ENCODE measurements around the gene CLPTM1L. TPM values are rescaled to one million over a fixed set of nuclear protein-coding genes. Genes with fewer than 3 reads are reported as not detected.
"Not testable (repeated sequence)": the region's sequence is repeated elsewhere in the genome, so short reads cannot be mapped to it uniquely, and the experiment has no call there.

Gene CLPTM1L
- total RNA-seq, 2 experiments from 2014 or later = 112 TPM

DNA sequence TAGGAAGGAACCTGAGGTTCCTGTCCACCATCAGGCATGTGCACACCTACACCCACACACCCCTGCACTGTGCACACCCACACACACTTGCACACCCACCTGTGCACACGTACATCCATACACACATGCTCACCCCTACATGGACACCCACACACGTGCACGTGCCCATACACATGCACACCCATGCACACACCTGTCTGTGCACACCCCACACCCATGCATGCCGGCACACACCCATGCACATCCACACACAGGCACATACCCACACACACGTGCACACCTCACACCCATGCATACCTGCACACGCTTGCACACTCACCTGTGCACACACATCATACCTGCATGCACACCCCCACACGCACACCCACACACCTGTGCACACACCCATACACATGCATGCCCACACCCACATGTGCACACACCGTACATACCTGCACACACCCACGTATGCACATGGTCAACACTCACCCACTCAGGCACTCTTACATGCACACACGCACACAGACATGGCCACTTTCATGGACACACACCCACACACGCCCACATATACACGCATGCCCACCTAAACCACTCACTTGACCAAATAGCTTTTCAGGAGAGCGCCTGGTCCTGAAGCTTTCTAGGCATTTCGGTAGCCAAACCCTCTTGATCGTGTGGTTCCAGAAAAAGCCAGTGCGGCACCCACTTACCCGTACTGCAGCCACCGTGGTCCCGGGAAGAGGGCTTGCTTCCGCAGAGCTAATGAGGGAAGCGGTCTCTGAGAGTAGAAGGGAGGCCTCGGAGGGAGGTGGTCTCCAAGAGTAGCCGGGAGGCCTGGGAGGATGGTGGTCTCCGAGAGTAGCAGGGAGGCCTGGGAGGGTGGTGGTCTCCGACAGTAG, 36.7 kb upstream of the CLPTM1L start:
- CTCF ChIA-PET = interaction anchor here (0.5 to 2.6 kb wide), 7 partner anchors 10 to 268 kb away, joined by 3 to 15 read pairs (median 4); no protein-coding TSS in a partner anchor
- POLR2A ChIA-PET = no interaction called here

DNA sequence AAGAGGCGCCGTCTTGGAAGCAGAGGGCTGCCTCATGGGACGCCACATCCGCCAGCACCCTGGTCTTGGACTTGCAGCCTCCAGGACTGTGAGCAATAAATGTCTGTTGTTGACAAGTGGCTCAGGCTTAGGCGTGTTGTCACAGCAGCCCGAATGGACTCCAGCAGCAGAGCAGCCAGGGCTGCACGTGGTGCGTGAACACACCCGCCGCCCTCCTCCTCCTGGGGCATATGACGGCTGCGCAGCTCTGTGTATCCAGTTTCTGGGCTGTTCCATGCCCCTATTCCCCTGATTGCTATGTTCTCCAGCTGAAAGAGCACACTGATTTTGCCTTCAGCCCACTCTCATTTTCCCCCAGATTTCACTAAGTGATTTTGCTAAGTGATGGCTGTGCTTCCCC, 36.0 kb upstream of the CLPTM1L start:
- ChIA-PET CTCF (interaction anchor here (1.0 to 2.6 kb wide), 10 partner anchors 9 to 264 kb away, joined by 3 to 15 read pairs (median 4); no protein-coding TSS in a partner anchor), POLR2A (no interaction called here)

DNA sequence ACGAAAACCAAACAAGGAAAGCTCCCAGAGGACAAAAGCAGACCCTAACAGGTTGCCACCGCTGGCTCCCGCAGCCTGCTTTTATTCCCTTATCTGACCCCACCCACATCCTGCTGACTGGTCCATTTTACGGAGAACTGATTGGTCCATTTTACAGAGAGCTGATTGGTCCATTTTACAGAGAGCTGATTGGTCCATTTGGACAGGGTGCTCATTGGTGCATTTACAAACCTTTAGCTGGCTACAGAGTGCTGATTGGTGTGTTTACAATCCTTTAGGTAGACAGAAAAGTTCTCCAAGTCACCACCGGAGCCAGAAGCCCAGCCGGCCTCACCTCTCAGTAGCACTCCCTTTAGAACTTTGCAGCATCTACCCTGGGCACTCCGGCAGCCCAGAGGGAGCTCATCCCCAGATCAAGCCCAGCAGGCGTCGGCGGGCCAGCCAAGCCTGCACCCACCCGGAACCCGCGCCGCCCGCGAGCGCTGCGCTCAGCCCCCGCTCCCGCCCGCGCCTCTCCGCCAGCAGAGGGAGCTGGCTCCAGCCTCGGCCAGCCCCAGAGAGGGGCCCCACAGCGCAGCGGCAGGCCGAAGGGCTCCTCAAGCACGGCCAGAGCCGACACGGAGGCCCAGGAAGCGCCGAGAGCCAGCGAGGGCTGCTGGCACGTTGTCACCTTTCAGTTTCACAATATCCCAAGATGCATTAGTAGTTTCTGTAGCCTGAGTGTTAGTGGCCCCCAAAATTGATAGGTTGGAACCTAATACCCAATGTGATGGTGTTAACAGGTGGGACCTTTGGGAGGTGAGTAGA, 35.3 kb upstream of the CLPTM1L start:
- POLR2A ChIA-PET = no interaction called here

DNA sequence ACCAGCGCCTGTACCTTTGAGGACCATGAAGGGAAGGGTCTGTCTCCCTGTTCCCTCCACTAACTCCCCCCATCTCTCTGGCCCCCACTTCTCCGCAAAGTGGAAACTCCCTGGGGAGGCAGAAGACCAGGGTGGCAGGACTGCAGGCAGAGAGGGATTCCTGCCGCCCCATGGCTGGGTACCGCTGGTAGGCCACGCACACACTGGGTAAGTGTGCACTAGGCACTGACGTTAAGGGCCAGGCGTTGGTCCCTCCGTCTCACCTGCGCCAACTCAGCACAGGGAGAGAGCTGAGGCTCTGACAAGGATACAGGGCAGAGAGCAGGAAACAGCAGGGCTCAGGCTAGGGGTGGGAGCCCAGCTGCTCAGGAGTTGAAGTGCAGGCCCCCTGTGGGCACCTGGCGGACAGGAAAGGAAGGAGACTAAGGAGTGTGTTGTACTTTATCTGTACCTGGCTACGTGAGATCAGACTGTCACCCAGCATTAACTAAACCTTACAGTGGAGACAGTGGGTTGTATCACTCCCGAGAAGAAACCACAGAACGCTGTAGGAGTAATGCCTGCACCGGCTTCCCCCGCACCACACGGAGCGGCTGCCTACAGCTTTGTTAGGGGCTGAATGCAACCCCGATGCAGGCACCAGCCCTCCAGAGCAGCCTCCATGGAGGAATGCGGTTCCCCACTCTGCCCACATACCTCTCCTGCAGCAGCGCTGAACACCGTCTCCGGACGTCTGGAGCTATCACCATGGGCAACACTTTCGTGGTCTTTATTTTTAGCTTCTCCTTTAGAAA, 34.2 kb upstream of the CLPTM1L start:
- ChIA-PET CTCF (interaction anchor here (0.7 to 2.6 kb wide), 5 partner anchors 69 to 266 kb away, joined by 3 to 15 read pairs (median 3); no protein-coding TSS in a partner anchor), POLR2A (no interaction called here)

More for the DNA sequence above, 35.3 kb upstream of the CLPTM1L start:
- CTCF ChIA-PET = interaction anchor here (0.7 to 2.6 kb wide), 14 partner anchors 8 to 472 kb away, joined by 3 to 15 read pairs (median 3); no protein-coding TSS in a partner anchor

DNA sequence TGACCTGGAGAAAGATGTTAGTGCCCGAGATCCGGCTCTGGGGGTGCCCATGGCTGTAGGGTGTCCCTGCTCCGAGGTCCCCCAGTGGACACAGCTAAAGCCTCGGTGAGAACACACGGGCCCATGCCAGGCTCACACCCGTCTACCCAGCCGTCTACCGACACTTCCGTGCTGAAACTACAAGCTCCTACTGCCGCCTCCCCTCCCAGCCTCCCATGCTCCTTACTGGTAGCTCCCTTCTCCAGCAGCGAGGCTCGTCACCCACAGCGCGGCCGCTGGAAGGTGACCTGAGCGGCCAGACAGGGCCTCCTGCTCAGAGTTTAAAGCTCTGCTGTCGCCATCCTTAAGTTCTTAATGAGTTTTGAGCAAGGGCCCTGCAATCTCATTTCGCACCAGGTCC, 33.2 kb upstream of the CLPTM1L start:
- ChIA-PET POLR2A (no interaction called here), CTCF (interaction anchor here (0.7 kb wide), 1 partner anchor 92 kb away, joined by 3 read pairs; no protein-coding TSS in a partner anchor)

DNA sequence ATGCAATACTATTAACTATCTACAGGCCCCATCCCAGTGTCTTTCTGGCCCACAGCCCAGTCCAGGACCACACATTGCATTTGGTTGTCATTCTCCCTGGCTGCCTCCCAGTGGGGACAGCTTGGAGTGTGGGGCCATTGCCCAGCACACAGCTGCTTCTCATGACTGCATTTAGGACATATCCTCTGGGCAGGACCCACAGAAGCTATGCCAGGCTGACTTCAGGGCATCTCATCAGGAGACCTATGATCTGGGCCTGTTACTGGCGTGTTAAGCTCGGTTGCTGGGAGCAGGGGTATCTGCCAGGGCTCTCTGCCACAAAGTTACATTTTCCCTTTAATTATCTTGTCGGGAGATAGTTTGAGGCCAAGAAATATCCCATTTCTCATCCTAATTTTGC, 32.1 kb upstream of the CLPTM1L start:
- ChIA-PET POLR2A (no interaction called here), CTCF (no interaction called here)

DNA sequence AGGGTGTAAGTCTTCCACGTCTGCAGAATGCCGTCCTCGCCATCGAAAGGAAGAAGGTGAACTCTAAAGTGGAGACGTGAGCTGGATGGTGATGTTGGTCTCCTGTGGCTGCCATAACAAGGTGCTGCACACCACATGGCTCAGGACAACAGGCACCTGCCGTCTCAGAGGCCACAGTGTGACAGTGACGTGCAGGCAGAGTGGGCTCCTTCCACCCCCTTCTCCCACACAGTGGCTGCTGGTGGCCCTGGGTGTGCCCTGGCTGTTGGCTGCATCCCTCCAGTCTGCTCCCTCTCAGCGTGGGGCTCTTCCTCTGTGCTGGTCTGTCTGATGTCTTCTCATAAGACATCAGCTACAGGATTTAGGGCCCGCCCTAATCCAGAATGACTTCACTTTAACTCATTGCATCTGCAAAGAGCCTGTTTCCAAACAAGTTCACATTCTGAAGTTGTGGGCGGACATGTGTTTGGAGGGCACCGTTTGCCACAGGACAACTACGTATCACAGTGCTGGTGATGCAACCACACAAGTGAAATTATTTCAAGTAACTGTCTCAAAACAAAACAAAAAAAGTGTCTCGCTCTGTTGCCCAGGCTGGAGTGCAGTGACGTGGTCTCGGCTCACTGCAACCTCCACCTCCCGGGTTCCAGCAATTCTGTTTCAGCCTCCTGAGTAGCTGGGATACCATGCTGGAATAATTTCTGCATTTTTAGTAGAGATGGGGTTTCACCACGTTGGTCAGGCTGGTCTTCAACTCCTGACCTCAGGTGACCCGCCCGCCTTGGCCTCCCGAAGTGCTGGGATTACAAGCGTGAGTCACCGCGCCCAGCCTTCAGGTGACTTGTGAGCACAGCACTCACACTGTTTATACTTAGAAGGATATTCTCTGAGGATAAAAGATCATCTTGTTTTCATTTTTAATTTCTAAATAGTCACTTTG, 31.2 kb upstream of the CLPTM1L start:
- CTCF ChIA-PET = no interaction called here
- POLR2A ChIA-PET = no interaction called here

DNA sequence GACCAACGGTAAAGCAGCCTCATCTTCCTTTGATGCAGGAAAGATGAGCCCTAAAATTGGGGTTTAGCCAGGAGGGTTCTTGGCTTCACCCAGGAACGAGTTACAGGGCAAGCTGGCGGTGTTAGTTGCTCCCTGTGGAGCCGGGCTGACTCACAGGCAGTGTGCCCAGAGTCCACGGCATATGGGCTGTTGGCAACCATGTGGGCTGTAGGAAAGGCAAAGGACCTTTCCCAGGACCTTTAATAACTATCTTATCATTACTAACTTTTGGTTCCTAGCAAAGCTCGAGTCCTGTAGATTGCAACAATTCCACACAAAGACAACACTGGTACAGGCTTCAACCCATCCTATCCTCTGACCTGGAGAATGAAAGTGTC, 29.8 kb upstream of the CLPTM1L start:
- POLR2A ChIA-PET = no interaction called here
- CTCF ChIA-PET = no interaction called here

DNA sequence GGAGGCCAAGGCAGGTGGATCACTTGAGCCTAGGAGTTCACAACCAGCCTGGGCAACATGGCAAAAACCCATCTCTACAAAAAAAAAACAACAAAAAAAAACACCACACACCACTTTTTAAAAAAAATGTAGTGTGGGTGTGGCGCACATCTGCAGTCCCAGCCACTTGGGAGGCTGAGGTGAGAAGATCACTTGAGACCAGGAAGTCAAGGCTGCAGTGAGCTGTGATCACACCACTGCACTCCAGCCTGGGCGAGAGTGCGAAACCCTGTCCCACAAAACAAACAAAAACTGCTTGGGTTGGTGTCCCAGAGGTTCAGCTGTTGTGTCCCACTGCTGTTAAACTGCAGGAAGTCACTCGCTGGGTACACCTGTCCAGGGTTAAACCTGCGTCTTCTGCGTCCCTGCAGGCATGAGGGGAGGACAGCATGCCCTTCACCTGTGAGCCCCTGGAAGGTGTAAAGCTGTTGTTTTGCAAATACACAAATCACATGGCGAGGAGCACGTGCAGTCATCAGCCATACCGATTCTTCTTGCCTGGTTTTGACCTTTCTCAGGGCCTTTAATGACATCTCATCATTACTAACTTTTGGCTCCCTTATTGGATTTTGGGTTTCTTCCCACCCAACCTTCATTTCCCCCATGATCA, 29.3 kb upstream of the CLPTM1L start:
- POLR2A ChIA-PET = no interaction called here
- CTCF ChIA-PET = interaction anchor here (0.7 kb wide), 1 partner anchor 220 kb away, joined by 3 read pairs; no protein-coding TSS in a partner anchor

DNA sequence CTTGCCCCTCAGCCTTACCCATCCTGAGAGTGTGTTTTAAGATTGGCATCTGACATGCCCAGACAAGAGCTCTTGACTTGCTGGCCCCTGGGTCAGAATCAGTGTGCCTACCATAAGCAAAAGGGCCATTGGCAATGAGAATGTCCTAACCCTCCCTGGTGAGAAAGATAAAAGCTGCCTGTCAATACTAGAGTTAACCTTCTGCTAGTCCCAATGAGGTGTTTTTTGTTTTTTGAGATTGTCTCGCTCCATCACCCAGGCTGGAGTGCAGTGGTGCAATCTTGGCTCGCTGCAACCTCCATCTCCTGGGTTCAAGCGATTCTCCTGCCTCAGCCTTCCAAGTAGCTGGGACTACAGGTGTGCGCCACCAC, 27.1 kb upstream of the CLPTM1L start:
- POLR2A ChIA-PET = not testable (repeated sequence)
- CTCF ChIA-PET = interaction anchor here (1.0 kb wide), 1 partner anchor 9 kb away, joined by 3 read pairs; no protein-coding TSS in a partner anchor

DNA sequence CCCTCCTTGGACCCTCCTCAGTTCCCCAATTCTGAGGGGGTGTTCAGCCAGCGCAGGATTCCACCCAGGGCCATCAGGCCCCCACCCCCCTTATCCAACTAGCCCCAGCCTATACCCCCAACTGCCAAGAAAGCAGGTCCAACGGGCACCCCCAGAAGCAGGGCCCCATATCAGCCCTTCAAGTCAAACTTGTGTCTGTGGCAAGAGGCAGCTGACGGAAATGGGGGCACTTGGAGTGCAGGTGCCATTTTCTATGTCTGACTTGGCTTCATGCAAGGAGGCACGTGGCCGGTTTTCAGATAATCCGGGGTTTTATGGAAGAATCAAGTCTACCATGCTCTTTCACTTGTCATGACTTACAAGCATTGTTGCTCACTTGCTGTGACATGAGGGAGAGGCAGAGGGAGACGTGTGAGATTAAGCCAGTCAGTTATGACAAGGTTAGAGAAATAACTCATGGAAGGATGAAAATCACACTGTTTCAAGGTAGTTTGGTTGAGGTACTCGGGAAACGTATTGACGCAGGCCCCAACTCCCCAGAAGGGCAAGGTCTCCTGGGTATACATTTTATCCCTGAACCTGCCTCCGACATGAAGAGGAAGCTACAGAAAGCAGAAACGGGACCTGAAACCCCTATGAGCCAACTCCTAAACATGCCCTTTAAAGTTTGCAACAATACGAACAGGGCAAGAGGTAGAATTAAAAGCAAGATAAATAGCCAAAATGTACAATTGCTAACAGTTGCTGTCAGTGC, 26.5 kb upstream of the CLPTM1L start:
- POLR2A ChIA-PET = no interaction called here
- CTCF ChIA-PET = interaction anchor here (1.0 kb wide), 1 partner anchor 9 kb away, joined by 3 read pairs; no protein-coding TSS in a partner anchor

DNA sequence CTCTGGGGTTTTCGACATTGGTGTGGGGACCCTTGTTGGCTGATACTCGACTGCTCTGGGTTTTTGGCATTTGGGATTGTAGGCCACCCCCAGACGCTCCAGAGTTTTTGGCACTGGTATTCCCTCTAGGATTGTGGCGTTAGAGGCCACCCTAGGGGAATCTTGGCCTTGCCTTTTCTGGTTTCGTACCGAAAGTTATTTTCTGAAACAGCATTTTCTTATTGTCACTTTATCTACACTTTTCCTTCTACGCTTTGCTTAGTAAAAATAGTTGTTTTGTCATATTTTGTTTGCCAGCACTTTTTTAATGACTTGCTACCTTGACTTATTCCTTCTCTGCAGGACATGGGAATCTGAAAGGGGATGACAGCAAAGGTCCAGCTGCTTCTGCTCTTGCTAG, 25.1 kb upstream of the CLPTM1L start:
- CTCF ChIA-PET = no interaction called here
- POLR2A ChIA-PET = no interaction called here

DNA sequence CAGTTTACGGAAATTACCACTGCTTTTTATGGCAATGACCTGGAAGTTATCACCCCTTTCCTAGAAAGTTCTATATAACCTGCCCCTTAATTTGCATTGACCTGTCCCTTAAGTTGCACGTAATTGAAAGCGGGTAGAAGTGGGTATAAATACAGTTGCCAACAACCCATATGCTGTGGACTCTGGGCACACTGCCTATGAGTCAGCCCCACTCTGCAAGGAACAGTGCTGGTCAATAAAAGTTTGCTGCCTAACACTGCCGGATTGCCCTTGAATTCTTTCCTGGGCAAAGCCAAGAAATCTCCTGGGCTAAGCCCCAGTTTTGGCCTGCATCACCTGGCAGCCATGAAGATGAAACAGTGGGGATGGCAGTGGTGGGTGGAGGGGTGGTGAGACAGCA, 23.9 kb upstream of the CLPTM1L start:
- CTCF ChIA-PET = no interaction called here

DNA sequence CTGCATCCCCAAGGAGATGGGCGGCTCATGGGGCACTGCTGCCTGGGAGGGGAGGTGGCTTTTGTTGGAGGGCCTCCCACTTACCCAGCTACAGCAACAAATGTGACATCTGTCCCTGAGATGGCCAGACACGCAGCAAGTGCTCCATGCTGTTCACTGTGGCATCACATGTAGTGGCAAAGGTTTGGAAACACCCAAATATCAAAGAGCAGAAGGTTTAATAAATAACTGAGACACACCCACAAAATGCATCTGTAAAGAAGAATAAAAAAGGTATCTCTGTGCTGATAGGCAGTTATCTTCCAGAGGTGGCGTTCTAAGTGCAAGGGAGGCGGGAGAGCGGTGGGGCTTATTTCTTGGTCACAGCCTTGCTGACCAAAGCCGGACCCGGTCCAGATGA, 23.3 kb upstream of the CLPTM1L start:
- ChIA-PET POLR2A (no interaction called here), CTCF (interaction anchor here (1.7 kb wide), 1 partner anchor 10 kb away, joined by 3 read pairs; no protein-coding TSS in a partner anchor)

More for the DNA sequence above, 23.9 kb upstream of the CLPTM1L start:
- POLR2A ChIA-PET = no interaction called here

DNA sequence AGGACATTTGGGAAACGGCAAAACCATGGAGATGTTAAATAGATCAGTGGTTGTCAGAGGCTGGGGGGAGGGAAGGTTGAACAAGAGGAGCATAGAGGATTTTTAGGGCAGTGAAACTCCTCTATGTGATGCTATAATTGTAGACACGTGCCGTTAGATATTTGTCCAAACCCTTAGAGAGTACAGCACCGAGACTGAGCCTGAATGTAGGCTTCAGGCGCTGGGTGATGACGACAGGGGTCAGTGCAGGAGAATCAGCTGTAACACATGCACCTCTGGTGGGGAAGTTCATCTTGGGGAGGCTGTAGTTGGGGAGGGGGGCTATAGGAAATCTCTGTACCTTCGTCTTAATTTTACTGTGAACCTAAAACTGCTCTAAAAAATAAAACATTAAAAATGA, 22.2 kb upstream of the CLPTM1L start:
- ChIA-PET POLR2A (interaction anchor here (0.6 kb wide), 1 partner anchor 149 kb away, joined by 3 read pairs; no protein-coding TSS in a partner anchor), CTCF (interaction anchor here (1.7 kb wide), 1 partner anchor 9 kb away, joined by 3 read pairs; no protein-coding TSS in a partner anchor)

DNA sequence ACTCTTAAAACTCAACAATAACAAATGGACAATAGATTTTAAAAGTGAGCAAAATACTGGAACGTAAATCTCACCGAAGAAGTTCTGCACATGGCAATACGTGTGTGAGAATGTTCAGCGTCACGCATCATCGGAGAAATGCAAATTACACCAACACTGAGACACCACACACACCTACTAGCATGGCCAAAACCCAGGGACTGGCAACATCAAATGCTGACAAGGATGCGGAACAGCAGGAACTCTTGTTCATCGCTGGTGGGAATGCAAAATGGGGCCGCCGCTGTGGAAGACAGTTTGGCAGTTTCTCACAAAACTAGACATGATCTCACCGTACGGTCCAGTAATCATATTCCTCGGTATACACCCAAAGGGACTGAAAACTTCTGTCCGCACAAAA, 21.6 kb upstream of the CLPTM1L start:
- ChIA-PET CTCF (interaction anchor here (1.7 kb wide), 1 partner anchor 8 kb away, joined by 3 read pairs; no protein-coding TSS in a partner anchor), POLR2A (no interaction called here)

DNA sequence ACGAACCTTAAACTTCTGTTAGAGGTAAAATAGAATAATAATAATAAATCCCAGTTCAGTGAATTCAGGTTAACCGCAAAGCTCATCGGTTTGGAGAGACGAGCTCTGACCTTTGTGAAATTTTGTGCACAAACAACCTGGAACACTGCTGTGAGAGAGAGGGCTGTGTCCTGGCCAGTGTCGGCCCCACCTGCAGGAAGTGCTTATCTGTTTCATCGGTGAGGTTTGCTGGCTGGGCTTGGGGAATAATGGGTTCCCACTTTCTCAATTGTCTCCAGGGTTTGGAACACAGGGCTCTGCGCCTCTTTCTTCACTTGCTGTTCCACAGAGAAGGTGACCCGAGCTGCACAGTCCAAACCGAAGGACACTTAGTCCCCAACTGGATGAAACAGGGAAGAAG, 19.3 kb upstream of the CLPTM1L start:
- CTCF ChIA-PET = no interaction called here

More for the DNA sequence above, 19.3 kb upstream of the CLPTM1L start:
- POLR2A ChIA-PET = no interaction called here
